DMS114 treated with DMSO at 0.1 percent for 48 hours (cell line): ENCODE results near the gene HLA-DPB1.

Experiments
- DNase-seq: peaks from one replicate; lab custom pipeline; 2025; ENCODE audit not compliant: unreplicated experiment; lab: John Stamatoyannopoulos, UW

The HLA-DPB1 gene

GRCh38 chr6:33070909-33071308 lies 4.9 kb upstream of the HLA-DPB1 start:
- DNase-seq, result no peak

DNA sequence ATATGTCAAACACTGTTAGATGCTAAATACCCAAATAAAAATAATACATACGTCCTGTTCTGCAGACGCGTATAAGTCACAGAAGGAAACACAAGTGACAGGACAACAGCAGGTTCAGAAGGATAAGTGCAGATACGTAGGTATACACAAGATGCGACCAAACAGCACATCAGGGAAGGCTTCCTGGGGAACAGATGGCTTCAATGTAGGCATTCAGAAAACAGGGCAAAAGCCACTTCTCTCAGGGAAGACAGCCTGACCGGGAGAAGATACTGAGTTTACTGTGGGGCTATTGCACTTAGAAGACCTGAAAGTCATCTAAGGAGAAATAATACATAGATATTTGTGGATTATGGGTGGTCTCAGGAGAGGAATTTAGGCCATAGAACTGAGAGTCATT lies 4.2 kb upstream of the HLA-DPB1 start:
- no peak for DNase-seq

GRCh38 chr6:33072508-33073100 lies 3.2 kb upstream of the HLA-DPB1 start:
- no peak for DNase-seq

- peak; percentile 44 for DNase-seq
Measured at GRCh38 chr6:33073431-33073871, 2.3 kb upstream of the HLA-DPB1 start, which contains the start of gene HLA-DPA1. HLA-DPA1 (minus strand) TSS chr6:33073649.

DNA sequence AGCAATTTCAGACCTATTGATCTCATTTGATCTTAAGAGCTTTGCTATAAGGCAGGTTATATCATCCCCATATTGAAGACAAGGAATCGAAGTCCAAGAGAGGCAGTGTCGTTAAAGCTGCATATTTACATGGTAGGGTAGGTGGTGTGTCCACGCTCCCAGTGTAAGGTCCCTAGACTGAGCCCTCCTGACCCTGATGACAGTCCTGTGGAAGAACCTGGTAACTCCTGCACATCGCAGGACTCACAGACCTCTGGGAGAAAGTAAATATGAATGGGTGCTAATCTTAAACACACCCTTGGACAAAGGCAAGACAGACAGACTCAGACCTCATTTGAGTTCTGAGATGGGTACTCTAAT lies 602 bp upstream of the HLA-DPB1 start:
- no peak for DNase-seq

DNA sequence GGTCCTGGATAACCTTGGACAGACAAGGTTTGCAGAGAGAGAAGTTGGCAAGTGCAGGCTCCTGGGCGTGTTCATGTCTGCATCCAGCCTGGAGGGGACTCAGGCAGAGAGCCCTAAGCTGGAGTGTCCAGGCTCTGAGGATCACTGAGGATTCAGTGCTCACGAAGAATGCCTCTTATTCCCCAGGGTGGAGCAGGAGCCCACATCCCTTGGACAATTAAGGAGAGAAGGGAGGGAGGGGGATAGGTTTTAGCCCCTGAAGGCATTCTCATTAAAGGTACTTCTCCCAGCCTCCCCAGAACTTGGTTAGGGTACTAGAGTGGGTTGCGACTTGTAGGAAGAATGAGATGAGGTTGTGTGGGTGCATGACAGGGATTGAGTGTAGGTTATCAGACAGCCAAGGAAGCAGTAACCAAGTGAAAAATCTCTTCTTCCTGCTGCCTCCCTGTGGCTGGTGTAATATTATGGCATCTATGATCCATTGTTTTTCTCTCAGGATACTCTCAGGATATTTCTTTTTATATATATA lies 680 bp downstream of the HLA-DPB1 start:
- DNase-seq, result no peak

- no peak for DNase-seq
Measured at GRCh38 chr6:33077908-33078307, 2.1 kb downstream of the HLA-DPB1 start.

- no peak for DNase-seq
Measured at GRCh38 chr6:33078442-33078841, 2.7 kb downstream of the HLA-DPB1 start.

DNA sequence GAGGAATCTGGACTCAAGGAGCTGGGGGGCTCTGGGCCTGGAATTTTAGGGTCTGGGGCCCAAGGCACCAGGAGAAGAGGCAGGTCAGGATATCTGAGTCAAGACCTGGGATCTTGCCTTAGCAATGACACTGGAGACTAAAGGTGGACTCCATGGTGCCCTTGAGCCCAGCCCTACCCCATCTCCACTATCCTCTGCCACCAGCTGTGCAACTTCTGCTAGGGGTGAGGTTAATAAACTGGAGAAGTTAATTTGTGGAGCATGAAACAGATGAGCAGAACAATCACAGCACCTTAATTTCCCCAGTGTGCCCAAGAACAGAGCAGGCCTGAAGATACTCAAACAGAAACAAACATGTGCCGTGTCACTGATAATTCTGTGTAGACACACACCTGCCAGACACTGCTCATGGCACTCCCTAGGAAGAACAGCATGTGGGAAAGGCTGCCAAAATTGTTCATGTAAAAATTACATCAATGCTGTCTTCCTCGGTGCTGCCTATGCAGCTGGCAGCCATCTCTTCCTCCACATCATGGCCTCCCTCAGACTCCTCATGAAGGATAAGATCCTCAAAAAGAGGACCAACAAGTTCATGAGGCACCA lies 3.2 kb downstream of the HLA-DPB1 start:
- DNase-seq, result no peak

DNA sequence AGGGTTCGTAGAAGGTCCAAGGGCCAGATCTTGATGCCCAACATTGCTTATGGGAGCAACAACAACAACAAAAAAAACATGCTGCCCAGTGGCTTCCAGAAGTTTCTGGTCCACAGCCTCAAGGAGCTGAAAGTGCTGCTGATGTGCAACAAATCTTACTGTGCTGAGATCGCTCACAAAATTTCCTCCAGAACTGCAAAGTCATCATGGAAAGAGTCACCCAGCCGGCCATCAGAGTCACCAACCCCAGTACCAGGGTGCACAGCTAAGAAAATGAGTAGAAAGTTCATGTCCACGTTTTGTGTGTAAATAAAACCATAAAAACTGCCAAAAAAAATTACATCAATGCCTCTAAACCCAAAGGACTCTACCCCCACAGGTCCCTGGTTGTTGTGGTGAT lies 3.8 kb downstream of the HLA-DPB1 start:
- no peak for DNase-seq

DNA sequence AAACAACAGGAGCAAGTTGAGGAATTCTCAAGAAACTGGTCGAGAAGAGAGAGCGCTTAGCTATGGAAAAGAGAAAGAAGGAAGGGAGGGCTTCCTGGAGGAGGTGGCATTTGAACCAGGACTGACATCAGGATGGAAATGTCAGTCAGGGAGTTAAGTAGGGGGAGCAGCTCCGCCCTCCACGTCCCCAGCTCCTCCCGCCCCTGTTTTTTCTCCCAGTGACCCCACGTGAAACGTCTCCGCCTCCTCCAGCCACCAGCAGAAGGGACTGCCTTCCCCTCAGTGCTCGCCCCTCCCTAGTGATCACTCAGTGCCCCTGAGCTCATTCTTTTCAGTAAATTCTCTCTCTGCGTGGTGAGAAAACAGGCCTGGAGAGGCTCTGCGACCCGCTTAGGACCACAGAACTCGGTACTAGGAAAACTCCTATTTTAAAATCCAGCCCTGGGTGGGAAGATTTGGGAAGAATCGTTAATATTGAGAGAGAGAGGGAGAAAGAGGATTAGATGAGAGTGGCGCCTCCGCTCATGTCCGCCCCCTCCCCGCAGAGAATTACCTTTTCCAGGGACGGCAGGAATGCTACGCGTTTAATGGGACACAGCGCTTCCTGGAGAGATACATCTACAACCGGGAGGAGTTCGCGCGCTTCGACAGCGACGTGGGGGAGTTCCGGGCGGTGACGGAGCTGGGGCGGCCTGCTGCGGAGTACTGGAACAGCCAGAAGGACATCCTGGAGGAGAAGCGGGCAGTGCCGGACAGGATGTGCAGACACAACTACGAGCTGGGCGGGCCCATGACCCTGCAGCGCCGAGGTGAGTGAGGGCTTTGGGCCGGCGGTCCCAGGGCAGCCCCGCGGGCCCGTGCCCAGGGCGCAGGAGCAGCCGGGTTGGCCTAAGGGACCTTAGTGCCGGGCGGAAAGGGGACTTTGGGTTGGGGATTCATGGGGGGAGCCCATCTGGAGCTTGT lies 4.6 kb downstream of the HLA-DPB1 start:
- no peak for DNase-seq

DNA sequence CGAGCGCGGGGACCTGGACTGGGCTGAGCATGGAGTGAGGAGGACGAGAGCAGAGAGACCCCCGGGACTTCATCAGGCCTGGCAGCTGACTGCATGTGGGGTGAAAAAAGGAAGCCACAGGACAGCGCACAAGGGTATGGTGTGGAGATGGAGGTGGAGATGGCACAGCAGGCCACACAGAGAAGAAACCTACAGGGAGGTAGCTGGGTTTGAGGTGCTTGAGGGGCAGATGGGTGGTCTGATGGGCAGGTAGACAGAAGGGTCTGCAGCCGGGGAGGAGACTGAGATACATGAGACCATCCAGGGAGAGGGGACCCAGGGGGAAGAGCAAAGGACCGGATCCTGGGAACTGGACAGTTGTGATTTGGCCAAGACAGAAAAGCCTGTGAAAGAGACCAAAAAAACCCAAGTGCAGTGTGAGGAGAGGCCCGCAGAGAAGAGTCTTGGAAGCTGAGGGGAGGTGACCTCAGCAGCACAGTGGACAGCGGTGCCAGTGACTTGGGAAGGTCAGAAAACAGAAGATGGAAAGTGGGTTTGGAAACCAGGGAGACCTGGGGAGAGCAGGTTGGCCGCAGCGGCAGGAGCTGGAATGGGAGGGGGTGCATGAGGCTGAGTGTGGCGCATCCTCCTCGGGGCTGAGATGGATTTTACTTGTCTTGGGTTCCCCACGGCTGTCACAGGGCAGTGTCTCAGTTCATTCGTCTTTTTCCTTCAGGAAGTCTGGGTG lies 5.5 kb downstream of the HLA-DPB1 start:
- no peak for DNase-seq

GRCh38 chr6:33082702-33083101 lies 6.9 kb downstream of the HLA-DPB1 start:
- DNase-seq, result no peak

- DNase-seq, result no peak
Measured at GRCh38 chr6:33085627-33086026, 9.8 kb downstream of the HLA-DPB1 start.

DNA sequence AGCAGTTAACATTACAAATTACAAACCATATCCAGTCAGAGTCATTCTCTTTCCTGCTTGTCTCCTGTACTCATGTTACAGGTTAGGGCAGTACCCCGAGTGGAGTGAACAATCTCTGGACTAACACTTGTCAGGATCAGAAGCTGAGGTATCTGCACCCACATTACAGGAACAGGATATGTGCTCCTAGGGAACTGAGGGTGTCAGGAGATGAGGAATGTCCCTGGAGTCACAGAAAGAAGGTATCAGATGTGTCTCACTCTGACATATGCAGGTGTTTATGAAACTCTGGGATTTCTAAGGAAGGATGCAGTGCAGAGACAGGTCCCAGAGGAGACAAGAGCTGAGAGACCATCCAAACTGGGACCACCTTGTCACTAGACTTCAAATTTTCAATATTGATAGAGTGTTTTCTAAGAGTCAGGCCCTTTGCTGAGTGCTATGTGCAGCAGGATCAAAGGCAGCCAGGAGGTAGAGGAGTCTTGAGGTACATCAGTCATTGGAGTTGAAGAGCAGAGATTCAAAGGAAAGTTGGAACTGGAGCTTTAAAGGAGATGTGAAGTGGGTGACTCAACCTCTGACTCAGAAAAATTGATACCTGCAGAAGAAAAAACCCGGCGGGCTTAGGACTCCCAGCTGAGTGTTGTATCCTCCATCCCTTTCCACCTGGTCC lies 12.6 kb downstream of the HLA-DPB1 start:
- no peak for DNase-seq

GRCh38 chr6:33088931-33089620 lies 13.3 kb downstream of the HLA-DPB1 start:
- no peak for DNase-seq

GRCh38 chr6:33091957-33092356 lies 16.2 kb downstream of the HLA-DPB1 start:
- no peak for DNase-seq

- DNase-seq, result no peak
Measured at GRCh38 chr6:33092385-33092784, 16.6 kb downstream of the HLA-DPB1 start.

DNA sequence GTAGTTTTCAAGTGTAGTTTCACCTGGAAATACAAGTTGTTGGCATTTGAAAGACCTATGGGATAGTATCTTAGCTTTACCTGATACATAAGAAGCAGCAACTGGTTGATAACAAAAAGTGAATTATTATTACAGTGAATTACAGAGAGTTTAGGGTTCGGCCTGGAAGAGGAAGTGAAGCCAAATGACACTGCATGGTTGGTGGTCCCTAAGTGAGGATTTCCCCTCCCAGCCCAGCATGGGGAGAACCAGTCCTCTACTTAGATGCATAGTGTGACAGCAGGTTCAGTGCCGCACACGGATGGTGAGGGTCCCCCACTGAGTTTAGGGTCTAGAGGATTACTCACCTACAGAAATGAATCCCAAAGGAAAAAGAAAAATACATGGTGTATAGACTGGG lies 18.1 kb downstream of the HLA-DPB1 start:
- DNase-seq, result no peak

- no peak for DNase-seq
Measured at GRCh38 chr6:33095681-33096080, 19.9 kb downstream of the HLA-DPB1 start.
